ENCODE measurements around the gene TPI1.
A peak's percentile ranks its signal among the peaks of the same experiment; 100 is the strongest.
"Not testable (repeated sequence)": the region's sequence is repeated elsewhere in the genome, so short reads cannot be mapped to it uniquely, and the experiment has no call there.

Gene TPI1

GRCh38 chr12:6849427-6849826, 17.9 kb upstream of the TPI1 start:
- DNase-seq = no peak

GRCh38 chr12:6849976-6850560, 17.3 kb upstream of the TPI1 start:
- no peak for DNase-seq

GRCh38 chr12:6850796-6851152, 16.6 kb upstream of the TPI1 start:
- DNase-seq = no peak

- DNase-seq = peak; percentile 98
Observed at GRCh38 chr12:6851153-6851920, 16.0 kb upstream of the TPI1 start, which contains the start of gene CDCA3. TSS of gene CDCA3 (minus strand) at chr12:6851286. CDS start at chr12:6850952, 334 bp downstream.

- DNase-seq = peak; percentile 100
Observed at GRCh38 chr12:6851921-6852650, 15.2 kb upstream of the TPI1 start, which contains the start of gene USP5. TSS of gene USP5 (plus strand) at chr12:6852150. CDS start at chr12:6852180, 30 bp downstream.

GRCh38 chr12:6852651-6853354, 14.5 kb upstream of the TPI1 start:
- peak; percentile 86 for DNase-seq

- no peak for DNase-seq
Observed at GRCh38 chr12:6853626-6854025, 13.7 kb upstream of the TPI1 start.

GRCh38 chr12:6854036-6854435, 13.3 kb upstream of the TPI1 start:
- no peak for DNase-seq

GRCh38 chr12:6855322-6855721, 12.0 kb upstream of the TPI1 start:
- DNase-seq = no peak

- DNase-seq = no peak
Observed at GRCh38 chr12:6858799-6859198, 8.5 kb upstream of the TPI1 start.

GRCh38 chr12:6860116-6860515, 7.2 kb upstream of the TPI1 start:
- no peak for DNase-seq

- no peak for DNase-seq
Observed at GRCh38 chr12:6860942-6861341, 6.4 kb upstream of the TPI1 start.

- DNase-seq = no peak
Observed at GRCh38 chr12:6861391-6861790, 5.9 kb upstream of the TPI1 start.

- DNase-seq = no peak
Observed at GRCh38 chr12:6863033-6863432, 4.3 kb upstream of the TPI1 start.

GRCh38 chr12:6863586-6864321, 3.6 kb upstream of the TPI1 start:
- DNase-seq = no peak

GRCh38 chr12:6865307-6865706, 2.0 kb upstream of the TPI1 start:
- DNase-seq = not testable (repeated sequence)

- DNase-seq = no peak
Observed at GRCh38 chr12:6866163-6866919, 990 bp upstream of the TPI1 start.

GRCh38 chr12:6866920-6867412, 365 bp upstream of the TPI1 start:
- DNase-seq = no peak

- DNase-seq = peak; percentile 35
Observed at GRCh38 chr12:6868211-6869048, 1.1 kb downstream of the TPI1 start.
